Heart left ventricle (tissue), 13 donors: ENCODE data around the gene TMPO.

Source experiments
- POLR2A ChIP-seq, 2 donors: fragments of 450-650 bp; IDR thresholded peaks; one replicate each; pipeline ENCODE4 v1.6.1; 2017; ENCODE audit warnings: antibody characterized with exemption in 2 of 2, mild to moderate bottlenecking in 2 of 2, moderate library complexity in 2 of 2
- TF ChIP-seq, protein P1 (sequence below), 12 donors: fragments of 200-600 bp; sonication (generic) in 4 of 12; IDR thresholded peaks; one replicate each; pipeline versions ENCODE4 v1.5.0 to v1.8.0; 2018 to 2022; ENCODE audit warnings: antibody characterized with exemption in 12 of 12, mild to moderate bottlenecking in 5 of 12
- donor health status: ischemic (EF 13 %, LVEDD 7.1; RV severe dilation, severe dysfunction).
- donor health status: DM: no; HTN: yes; CAD: no.
- donor health status: DM: no; HTN: no; CAD: no.
- donor health status: ischemic (EF 25% LVEDD 6.9; RV normal size, moderate dysfunction).
- donor health status: ischemic (EF 25% LVEDD 5.7; RV mildly dilated, moderate dysfunction).
- donor health status: ischemic (EF 35%, LVEDD 5.7; RV mildly dilated, moderate dysfunction).
- donor health status: nonischemic (EF 11% LVEDD 7.7; RV severe dilation, severe dysfunction).
- donor health status: DM: yes; HTN: yes; CAD: no.
- donor health status: PGD.
- donor health status: ischemic (EF 29% LVEDD 5.4; RV normal size, mild dysfunction).
- donor health status: nonischemic (EF 23%, LVEDD 6.1; RV moderate dilation, normal function).

DNA sequence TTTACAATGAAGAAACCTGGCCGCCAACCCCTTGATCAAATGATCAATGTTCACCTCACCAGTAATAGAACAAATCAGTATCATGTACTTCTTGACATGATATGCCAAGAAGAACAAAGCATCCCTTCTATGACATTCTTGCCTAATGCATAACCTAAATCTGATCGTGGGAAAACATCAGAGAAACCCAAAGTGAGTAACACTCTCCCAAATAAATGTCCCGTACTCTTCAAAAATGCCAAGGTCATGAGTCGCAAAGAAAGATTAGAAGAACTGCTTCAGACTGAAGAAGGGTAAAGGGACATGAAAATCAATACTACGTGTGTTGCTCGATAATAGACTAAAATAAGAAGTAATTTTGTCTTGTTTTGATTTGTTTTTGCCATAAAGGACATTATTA, 66.7 kb downstream of the TMPO start:
- TF ChIP-seq POLR2A (IDR thresholded peaks at IDR 0.05): no peak
- TF ChIP-seq, protein P1, sequence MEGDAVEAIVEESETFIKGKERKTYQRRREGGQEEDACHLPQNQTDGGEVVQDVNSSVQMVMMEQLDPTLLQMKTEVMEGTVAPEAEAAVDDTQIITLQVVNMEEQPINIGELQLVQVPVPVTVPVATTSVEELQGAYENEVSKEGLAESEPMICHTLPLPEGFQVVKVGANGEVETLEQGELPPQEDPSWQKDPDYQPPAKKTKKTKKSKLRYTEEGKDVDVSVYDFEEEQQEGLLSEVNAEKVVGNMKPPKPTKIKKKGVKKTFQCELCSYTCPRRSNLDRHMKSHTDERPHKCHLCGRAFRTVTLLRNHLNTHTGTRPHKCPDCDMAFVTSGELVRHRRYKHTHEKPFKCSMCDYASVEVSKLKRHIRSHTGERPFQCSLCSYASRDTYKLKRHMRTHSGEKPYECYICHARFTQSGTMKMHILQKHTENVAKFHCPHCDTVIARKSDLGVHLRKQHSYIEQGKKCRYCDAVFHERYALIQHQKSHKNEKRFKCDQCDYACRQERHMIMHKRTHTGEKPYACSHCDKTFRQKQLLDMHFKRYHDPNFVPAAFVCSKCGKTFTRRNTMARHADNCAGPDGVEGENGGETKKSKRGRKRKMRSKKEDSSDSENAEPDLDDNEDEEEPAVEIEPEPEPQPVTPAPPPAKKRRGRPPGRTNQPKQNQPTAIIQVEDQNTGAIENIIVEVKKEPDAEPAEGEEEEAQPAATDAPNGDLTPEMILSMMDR (IDR thresholded peaks at IDR 0.05): no peak
